ENCODE results near the gene MS4A15.

MS4A15 gene

DNA sequence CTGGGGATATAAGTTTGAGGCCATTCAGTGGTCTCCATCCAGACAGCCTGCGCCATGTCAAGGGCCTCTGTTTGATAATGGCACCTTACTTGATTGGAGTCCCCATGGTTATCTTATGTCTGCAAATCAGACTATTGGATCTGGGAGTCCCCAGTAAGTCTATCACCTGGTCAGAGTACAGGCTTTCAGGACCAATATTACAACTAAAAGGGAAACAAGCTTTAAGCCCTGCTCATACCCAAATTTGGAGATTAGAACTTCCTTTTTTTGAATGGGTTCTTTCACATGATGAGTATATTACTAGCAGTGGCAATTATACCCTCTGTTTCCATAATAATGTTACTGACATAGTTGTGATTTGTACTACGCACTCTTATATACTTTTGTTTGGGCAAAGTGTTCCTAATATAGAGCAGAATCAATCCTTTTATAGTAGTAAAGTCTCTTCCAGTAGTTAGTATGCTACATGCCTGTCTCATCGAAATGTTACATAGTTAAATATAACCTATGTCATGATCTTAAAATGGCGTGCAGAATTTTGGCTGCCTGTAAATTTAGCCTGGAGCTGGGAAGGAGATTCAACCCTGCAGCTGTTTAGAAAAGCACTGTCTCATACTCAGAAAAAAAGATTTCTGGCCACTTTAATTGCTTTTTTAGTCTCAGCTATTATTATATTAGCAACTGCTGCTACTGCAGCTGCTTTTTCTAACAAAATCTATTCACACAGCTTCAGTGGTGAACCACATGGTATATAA lies 4.9 kb downstream of the MS4A15 start:
- no peak overlapping the region for H3K4me2 ChIP-seq (ENCODE audit: low read length)
- H3K36me3 ChIP-seq (ENCODE audit: insufficient read depth, low read length): no peaks in the 10 kb centered on the region
- no peaks in the 10 kb centered on the region for H3K79me2 ChIP-seq (ENCODE audit: insufficient read depth, low read length)
- H3K27ac ChIP-seq (ENCODE audit: low read depth, low read length, poor library complexity, severe bottlenecking): no peak overlapping the region
- no peak overlapping the region for H2AFZ ChIP-seq (ENCODE audit: low read length)
- no peaks in the 10 kb centered on the region for H4K20me1 ChIP-seq (ENCODE audit: insufficient read depth, low read length)
- no peak overlapping the region for H3K4me3 ChIP-seq (ENCODE audit: low read depth, low read length, poor library complexity, severe bottlenecking)
- no peaks in the 10 kb centered on the region for H3F3A ChIP-seq (ENCODE audit: insufficient read depth, low read length)
- H3K9ac ChIP-seq (ENCODE audit: low read length): no peak overlapping the region
- no peaks in the 10 kb centered on the region for H3K9me2 ChIP-seq (ENCODE audit: low read depth, low read length)
- H3K9me3 ChIP-seq (ENCODE audit: low read length): no peaks in the 10 kb centered on the region
- peaks cover 11% of the 10 kb centered on the region; the same call in 1 of the 2 replicates for H3K27me3 ChIP-seq (ENCODE audit: insufficient read depth, low read length)
- TF ChIP-seq EZH2 (IDR thresholded peaks at IDR 0.05; ENCODE audit: borderline replicate concordance, low read length): no peak
- TF ChIP-seq CTCF (IDR thresholded peaks at IDR 0.05; ENCODE audit: low read length): no peak
- H3K4me1 ChIP-seq (ENCODE audit: insufficient read depth, low read length, severe bottlenecking): no peaks in the 10 kb centered on the region

DNA sequence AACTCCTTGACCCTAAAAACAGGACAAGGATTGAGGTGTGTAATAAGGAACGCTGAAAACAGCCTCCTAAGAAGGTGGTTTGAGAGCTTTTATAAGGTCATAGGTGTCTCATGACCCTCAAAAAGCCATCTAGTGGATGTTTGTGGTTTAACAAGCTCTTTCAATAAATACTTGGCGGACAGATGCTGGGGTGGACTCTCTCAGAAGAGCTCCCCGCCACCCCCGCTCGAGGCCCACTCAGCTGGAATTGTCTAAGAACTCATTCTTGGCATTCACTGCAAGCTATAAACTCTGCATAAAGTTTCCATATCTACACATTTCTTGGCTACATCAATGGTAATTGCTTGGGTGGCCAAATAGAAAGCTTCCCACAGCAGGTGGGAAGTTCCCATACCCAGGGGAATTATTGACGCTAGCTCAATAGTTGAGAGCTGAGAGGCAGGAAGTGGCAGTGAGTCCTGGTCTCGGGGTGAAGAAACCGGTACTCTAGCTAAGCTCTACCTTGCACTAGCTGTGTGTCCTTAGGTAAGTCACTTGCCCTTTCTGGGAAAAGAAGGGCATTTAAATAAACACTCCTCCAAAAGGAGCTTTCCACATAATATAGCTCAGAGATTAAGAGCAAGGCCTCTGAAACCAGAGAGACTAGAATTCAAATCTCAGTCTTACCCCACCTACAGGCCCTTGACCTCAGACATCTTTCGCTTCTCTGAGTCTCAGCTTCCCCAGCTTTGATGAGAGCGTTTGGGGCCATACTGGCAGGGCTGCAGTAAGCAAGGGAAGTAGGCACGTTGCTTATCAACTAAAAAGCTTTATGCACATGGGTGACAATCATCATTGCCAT lies 6.4 kb downstream of the MS4A15 start:
- Histone ChIP-seq H3K27me3 (ENCODE audit: insufficient read depth, low read length) (peaks cover 11% of the 10 kb centered on the region; the same call in 1 of the 2 replicates), H3K4me3 (ENCODE audit: low read depth, low read length, poor library complexity, severe bottlenecking) (no peak overlapping the region), H3K9ac (ENCODE audit: low read length) (no peak overlapping the region), H3F3A (ENCODE audit: insufficient read depth, low read length) (no peaks in the 10 kb centered on the region), H3K79me2 (ENCODE audit: insufficient read depth, low read length) (no peaks in the 10 kb centered on the region), H2AFZ (ENCODE audit: low read length) (no peak overlapping the region), H3K27ac (ENCODE audit: low read depth, low read length, poor library complexity, severe bottlenecking) (no peak overlapping the region), H3K36me3 (ENCODE audit: insufficient read depth, low read length) (no peaks in the 10 kb centered on the region), H4K20me1 (ENCODE audit: insufficient read depth, low read length) (no peaks in the 10 kb centered on the region), H3K9me2 (ENCODE audit: low read depth, low read length) (no peaks in the 10 kb centered on the region), H3K9me3 (ENCODE audit: low read length) (no peaks in the 10 kb centered on the region), H3K4me1 (ENCODE audit: insufficient read depth, low read length, severe bottlenecking) (no peaks in the 10 kb centered on the region), H3K4me2 (ENCODE audit: low read length) (no peak overlapping the region)
- TF ChIP-seq CTCF (IDR thresholded peaks at IDR 0.05; ENCODE audit: low read length) (peak; percentile 41), EZH2 (IDR thresholded peaks at IDR 0.05; ENCODE audit: borderline replicate concordance, low read length) (no peak)

- TF ChIP-seq CTCF (IDR thresholded peaks at IDR 0.05; ENCODE audit: low read length) (peak; percentile 22; the same call in 1 of the 2 replicates), EZH2 (IDR thresholded peaks at IDR 0.05; ENCODE audit: borderline replicate concordance, low read length) (no peak)
- Histone ChIP-seq H3K27ac (ENCODE audit: low read depth, low read length, poor library complexity, severe bottlenecking) (no peak overlapping the region), H3K4me1 (ENCODE audit: insufficient read depth, low read length, severe bottlenecking) (no peaks in the 10 kb centered on the region), H3K36me3 (ENCODE audit: insufficient read depth, low read length) (no peaks in the 10 kb centered on the region), H3K9me3 (ENCODE audit: low read length) (no peaks in the 10 kb centered on the region), H3K9ac (ENCODE audit: low read length) (no peak overlapping the region), H3F3A (ENCODE audit: insufficient read depth, low read length) (no peaks in the 10 kb centered on the region), H4K20me1 (ENCODE audit: insufficient read depth, low read length) (no peaks in the 10 kb centered on the region), H3K4me3 (ENCODE audit: low read depth, low read length, poor library complexity, severe bottlenecking) (no peak overlapping the region), H3K4me2 (ENCODE audit: low read length) (no peak overlapping the region), H3K9me2 (ENCODE audit: low read depth, low read length) (no peaks in the 10 kb centered on the region), H2AFZ (ENCODE audit: low read length) (no peak overlapping the region), H3K79me2 (ENCODE audit: insufficient read depth, low read length) (no peaks in the 10 kb centered on the region), H3K27me3 (ENCODE audit: insufficient read depth, low read length) (peaks cover 12% of the 10 kb centered on the region; the same call in 1 of the 2 replicates)
Measured at GRCh38 chr11:60763692-60764369, 7.2 kb downstream of the MS4A15 start.

All from OCI-LY1 (cell line).